ENCODE measurements around the gene RPS28. TPM values are rescaled to one million over a fixed set of nuclear protein-coding genes. Genes with fewer than 3 reads are reported as not detected.
"Not testable (repeated sequence)": the region's sequence is repeated elsewhere in the genome, so short reads cannot be mapped to it uniquely, and the experiment has no call there.

Gene RPS28
- total and polyA plus RNA-seq, 2 experiments from 2014 or later = 349 to 569 TPM

DNA sequence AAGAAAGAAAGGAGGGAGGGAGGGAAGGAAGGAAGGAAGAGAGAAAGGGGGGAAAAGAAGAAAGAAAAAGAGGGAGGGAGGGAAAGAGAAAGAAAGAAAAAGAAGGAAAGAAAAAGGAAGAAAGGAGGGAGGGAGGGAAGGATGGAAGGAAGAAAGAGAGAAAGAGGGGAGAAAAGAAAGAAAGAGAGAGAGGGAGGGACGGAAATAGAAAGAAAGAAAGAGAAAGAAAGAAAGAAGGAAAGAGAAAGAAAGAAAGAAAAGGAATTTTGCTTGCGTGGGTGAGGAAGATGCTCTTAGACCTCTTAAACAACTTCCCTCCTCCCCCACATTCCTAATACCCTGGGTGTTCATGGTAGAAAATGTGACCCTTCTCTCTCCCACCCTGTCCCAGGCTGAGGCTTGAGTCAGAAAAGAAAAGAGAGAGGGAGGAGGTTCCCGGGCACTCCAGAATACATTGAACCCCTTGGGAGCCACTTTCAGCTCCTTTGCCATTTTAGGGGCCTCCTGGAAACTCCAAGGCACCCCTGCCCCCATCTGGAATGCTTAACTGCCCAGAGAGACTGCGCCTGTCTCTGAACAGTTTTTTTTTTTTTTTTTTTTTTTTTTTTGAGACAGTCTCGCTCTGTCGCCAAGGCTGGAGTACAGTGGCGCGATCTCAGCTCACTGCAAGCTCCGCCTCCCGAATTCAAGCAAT, 31.0 kb downstream of the RPS28 start:
- TF ChIP-seq, protein P1, sequence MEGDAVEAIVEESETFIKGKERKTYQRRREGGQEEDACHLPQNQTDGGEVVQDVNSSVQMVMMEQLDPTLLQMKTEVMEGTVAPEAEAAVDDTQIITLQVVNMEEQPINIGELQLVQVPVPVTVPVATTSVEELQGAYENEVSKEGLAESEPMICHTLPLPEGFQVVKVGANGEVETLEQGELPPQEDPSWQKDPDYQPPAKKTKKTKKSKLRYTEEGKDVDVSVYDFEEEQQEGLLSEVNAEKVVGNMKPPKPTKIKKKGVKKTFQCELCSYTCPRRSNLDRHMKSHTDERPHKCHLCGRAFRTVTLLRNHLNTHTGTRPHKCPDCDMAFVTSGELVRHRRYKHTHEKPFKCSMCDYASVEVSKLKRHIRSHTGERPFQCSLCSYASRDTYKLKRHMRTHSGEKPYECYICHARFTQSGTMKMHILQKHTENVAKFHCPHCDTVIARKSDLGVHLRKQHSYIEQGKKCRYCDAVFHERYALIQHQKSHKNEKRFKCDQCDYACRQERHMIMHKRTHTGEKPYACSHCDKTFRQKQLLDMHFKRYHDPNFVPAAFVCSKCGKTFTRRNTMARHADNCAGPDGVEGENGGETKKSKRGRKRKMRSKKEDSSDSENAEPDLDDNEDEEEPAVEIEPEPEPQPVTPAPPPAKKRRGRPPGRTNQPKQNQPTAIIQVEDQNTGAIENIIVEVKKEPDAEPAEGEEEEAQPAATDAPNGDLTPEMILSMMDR (IDR thresholded peaks at IDR 0.05; ENCODE audit: low read depth, low read length) = no peak
- Histone ChIP-seq H3K4me3 (no peak overlapping the region), H3K27ac (no peak overlapping the region), H3K27me3 (no peaks in the 10 kb centered on the region), H3K36me3 (no peaks in the 10 kb centered on the region), H3K9me3 (ENCODE audit: low read depth) (no peaks in the 10 kb centered on the region), H3K4me1 (ENCODE audit: low read depth) (peaks cover 5% of the 10 kb centered on the region)
- DNase-seq (ENCODE audit: low read depth in 1 of 2, low spot score in 1 of 2) = peak in 1 of 2 donors; percentile 61

DNA sequence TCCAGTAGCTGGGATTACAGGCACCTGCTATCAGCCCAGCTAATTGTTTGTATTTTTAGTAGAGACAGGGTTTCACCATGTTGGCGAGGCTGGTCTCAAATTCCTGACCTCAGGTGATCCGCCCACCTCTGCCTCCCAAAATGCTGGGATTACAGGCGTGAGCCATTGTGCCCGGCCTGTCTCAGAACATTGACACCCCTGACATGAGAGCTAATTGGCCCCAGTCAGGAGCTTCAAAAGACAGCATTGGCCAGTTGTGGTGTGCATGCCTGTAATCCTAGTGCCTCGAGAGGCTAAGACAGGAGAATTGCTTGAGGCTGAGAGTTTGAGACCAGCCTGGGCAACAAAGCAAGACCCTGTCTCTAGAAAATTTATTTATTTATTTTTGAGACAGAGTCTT, 31.5 kb downstream of the RPS28 start:
- not testable (repeated sequence) for H3K4me3 ChIP-seq; H3K27ac ChIP-seq; H3K36me3 ChIP-seq; H3K27me3 ChIP-seq; H3K9me3 ChIP-seq (ENCODE audit: low read depth); H3K4me1 ChIP-seq (ENCODE audit: low read depth); DNase-seq (ENCODE audit: low read depth in 1 of 2, low spot score in 1 of 2)

DNA sequence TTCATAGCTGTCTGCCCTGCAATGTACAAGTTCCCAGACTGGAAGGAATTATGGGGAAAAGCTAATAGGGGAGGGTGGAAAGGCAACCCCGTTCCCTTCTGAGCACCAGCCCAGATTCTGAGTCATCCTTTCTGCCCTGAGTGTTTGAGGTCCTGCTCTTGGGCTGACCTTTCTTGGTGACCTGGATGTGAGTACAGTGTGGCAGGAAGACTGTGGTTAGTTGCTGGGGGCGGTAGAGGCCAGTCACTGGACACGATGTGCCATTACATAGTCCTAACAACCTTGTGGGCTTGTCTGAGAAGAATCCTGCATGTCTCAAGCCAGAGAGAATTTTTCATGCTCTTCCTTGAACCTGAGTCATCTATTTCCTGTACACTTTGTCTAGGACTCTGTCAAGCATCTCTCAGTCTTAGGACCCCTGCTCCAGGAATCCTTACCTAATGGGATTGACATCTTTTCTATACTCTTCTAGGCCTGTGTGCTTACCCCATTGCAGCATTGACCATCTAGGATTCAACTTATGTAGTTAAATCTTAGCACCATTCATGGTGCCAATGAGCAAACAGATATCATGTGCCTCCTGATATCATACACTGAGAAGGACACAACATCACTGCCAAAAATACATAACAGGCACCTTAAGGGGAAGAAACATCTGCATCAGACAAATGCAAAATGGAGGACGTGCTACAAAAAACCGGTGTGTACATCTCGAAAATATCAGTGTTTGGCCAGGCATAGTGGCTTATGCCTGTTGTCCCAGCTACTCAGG, 34.5 kb downstream of the RPS28 start:
- Histone ChIP-seq H3K4me1 (ENCODE audit: low read depth) (peaks cover 5% of the 10 kb centered on the region), H3K9me3 (ENCODE audit: low read depth) (no peaks in the 10 kb centered on the region), H3K27ac (no peak overlapping the region), H3K27me3 (no peaks in the 10 kb centered on the region), H3K4me3 (no peak overlapping the region), H3K36me3 (no peaks in the 10 kb centered on the region)
- peak in 1 of 2 donors; percentile 97 for DNase-seq (ENCODE audit: low read depth in 1 of 2, low spot score in 1 of 2)
- TF ChIP-seq, protein P1 (IDR thresholded peaks at IDR 0.05; ENCODE audit: low read depth, low read length) = no peak

DNA sequence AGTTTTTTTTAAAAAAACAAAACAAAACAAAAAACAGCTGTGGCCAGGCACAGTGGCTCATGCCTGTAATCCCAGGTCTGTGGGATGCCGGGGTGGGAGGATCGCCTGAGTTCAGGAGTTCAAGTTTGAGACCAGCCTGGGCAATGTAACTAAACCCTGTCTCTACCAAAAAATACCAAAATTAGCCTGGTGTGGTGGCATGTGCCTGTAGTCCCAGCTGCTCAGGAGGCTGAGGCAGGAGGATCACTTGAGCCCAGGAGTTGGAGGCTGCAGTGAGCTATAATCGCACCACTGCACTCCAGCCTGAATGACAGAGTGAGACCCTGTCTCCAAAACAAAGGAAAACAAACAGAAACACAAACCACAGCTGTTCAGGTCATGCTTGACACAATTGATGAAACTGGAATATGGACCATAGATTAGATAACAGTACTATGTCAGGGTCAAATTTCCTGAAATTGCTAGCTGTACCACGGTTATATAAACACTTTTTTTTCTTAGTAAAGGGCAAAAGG, 35.8 kb downstream of the RPS28 start:
- TF ChIP-seq, protein P1 (IDR thresholded peaks at IDR 0.05; ENCODE audit: low read depth, low read length) = no peak
- H3K27ac ChIP-seq = no peak overlapping the region
- no peak overlapping the region for H3K4me3 ChIP-seq
- DNase-seq (ENCODE audit: low read depth in 1 of 2, low spot score in 1 of 2) = peak in 1 of 2 donors; percentile 56
- H3K9me3 ChIP-seq (ENCODE audit: low read depth) = no peaks in the 10 kb centered on the region
- H3K27me3 ChIP-seq = no peaks in the 10 kb centered on the region
- no peaks in the 10 kb centered on the region for H3K36me3 ChIP-seq
- H3K4me1 ChIP-seq (ENCODE audit: low read depth) = peaks cover 8% of the 10 kb centered on the region

DNA sequence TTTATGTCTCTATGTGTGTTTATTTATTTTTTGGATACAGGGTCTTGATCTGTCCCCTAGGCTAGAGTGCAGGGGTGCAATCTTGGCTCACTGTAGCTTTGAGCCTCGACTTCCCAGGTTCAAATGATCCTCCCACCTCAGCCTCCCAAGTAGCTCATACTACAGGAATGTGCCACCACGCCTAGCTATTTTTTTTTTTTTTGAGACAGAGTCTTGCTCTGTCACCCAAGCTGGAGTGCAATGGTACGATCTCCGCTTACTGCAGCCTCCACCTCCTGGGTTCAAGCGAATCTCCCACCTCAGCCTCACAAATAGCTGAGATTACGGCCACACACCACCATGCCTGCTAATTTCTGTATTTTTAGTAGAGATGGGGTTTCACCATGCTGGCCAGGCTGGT, 37.7 kb downstream of the RPS28 start:
- peaks cover 7% of the 10 kb centered on the region for H3K4me1 ChIP-seq (ENCODE audit: low read depth)
- no peak overlapping the region for H3K4me3 ChIP-seq
- peaks cover 3% of the 10 kb centered on the region for H3K27me3 ChIP-seq
- TF ChIP-seq, protein P1 (IDR thresholded peaks at IDR 0.05; ENCODE audit: low read depth, low read length) = no peak
- no peaks in the 10 kb centered on the region for H3K36me3 ChIP-seq
- no peak overlapping the region for H3K27ac ChIP-seq
- no peaks in the 10 kb centered on the region for H3K9me3 ChIP-seq (ENCODE audit: low read depth)
- no peak for DNase-seq (ENCODE audit: low read depth in 1 of 2, low spot score in 1 of 2)

DNA sequence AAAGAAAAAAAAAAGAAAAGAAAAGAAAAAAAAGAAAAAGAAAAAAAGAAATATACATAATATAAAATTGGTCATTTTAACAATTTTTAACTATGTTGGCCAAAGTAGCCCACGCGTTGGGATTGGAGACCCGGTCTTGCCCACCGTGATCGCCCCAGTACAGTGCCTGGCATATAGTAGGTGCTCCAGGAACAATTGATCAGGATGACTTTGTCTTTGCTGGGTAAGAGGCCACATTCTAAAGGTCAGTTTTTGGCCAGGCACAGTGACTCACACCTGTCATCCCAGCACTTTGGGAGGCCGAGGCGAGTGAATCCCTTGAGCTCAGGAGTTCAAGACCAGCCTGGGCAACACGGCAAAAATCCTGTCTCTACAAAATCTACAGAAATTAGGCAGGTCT, 38.9 kb downstream of the RPS28 start:
- TF ChIP-seq, protein P1 (IDR thresholded peaks at IDR 0.05; ENCODE audit: low read depth, low read length) = no peak
- DNase-seq (ENCODE audit: low read depth in 1 of 2, low spot score in 1 of 2) = no peak
- no peak overlapping the region for H3K4me3 ChIP-seq

More for the DNA sequence above, 38.9 kb downstream of the RPS28 start:
- no peaks in the 10 kb centered on the region for H3K36me3 ChIP-seq
- peaks cover 7% of the 10 kb centered on the region for H3K4me1 ChIP-seq (ENCODE audit: low read depth)
- H3K27ac ChIP-seq = no peak overlapping the region
- H3K9me3 ChIP-seq (ENCODE audit: low read depth) = no peaks in the 10 kb centered on the region
- peaks cover 3% of the 10 kb centered on the region for H3K27me3 ChIP-seq
